Gastroesophageal sphincter (tissue), 2 donors: ENCODE data around the gene AK8.

Source experiments
- EP300 ChIP-seq: sonication (generic); formaldehyde crosslinking; IDR thresholded peaks from one replicate; pipeline ENCODE4 v1.6.1; 2017; ENCODE audit warnings: antibody characterized with exemption, mild to moderate bottlenecking
- POLR2AphosphoS5 ChIP-seq: sonication (generic); formaldehyde crosslinking; IDR thresholded peaks from one replicate; pipeline ENCODE4 v1.6.1; 2017; ENCODE audit warnings: antibody characterized with exemption

- TF ChIP-seq POLR2AphosphoS5 (no peak), EP300 (no peak)
Measured at GRCh38 chr9:132908635-132909034, 30.6 kb upstream of the AK8 start.
